CD4-positive, CD25-positive, alpha-beta regulatory T cell (primary cell): ENCODE data around the gene NRK. TPM values are rescaled to one million over a fixed set of nuclear protein-coding genes. Genes with fewer than 3 reads are reported as not detected.
"Not testable (repeated sequence)": the region's sequence is repeated elsewhere in the genome, so short reads cannot be mapped to it uniquely, and the experiment has no call there.

Experiments used
- ATAC-seq, 2 donors: fragments of 150-1000 bp; cut with Tn5 transposase; one replicate each; pipeline ENCODE4 v1.10.0; 2021; ENCODE audit warnings: low read depth in 2 of 2, moderate number of reproducible peaks in 2 of 2, moderate library complexity in 1 of 2
- DNase-seq, 3 donors: peaks; one replicate each; pipeline versions ENCODE4 v3.0.0 to v3.0.0-alpha.2; 2012 to 2022; ENCODE audit warnings: mixed read lengths in 1 of 3
- H3K27ac ChIP-seq: one replicate; pipeline ENCODE4 v1.7.0; 2013; ENCODE audit warnings: mild to moderate bottlenecking, low read length; ENCODE audit not compliant: insufficient read depth, poor library complexity, severe bottlenecking
- H3K27me3 ChIP-seq: one replicate; pipeline ENCODE4 v1.7.0; 2013; ENCODE audit warnings: low read length; ENCODE audit not compliant: control insufficient read depth, insufficient read depth
- H3K36me3 ChIP-seq: one replicate; pipeline ENCODE4 v1.7.0; 2013; ENCODE audit warnings: mild to moderate bottlenecking, low read length, moderate library complexity; ENCODE audit not compliant: control insufficient read depth, insufficient read depth
- H3K4me1 ChIP-seq: 2 replicates; pipeline ENCODE4 v1.7.0; 2013; ENCODE audit warnings: mild to moderate bottlenecking, low read length; ENCODE audit not compliant: insufficient read depth, control insufficient read depth, poor library complexity, severe bottlenecking
- H3K4me3 ChIP-seq: one replicate; pipeline ENCODE4 v1.7.0; 2013; ENCODE audit warnings: low read depth, mild to moderate bottlenecking, low read length, moderate library complexity
- H3K9me3 ChIP-seq, 2 experiments: 1 replicate in 1 of 2; 2 replicates in 1 of 2; pipeline ENCODE4 v1.7.0; 2013; ENCODE audit warnings: low read length in 2 of 2, mild to moderate bottlenecking in 1 of 2, moderate library complexity in 1 of 2; ENCODE audit not compliant: control insufficient read depth in 2 of 2
- H3K27ac Mint-ChIP-seq, 3 donors: one replicate each; pipeline ENCODE4 v1.8.0; 2020 to 2022; ENCODE audit warnings: mild to moderate bottlenecking in 3 of 3, mixed read lengths in 3 of 3, moderate library complexity in 2 of 3
- H3K27me3 Mint-ChIP-seq: one replicate; pipeline ENCODE4 v1.8.0; 2022; ENCODE audit warnings: mild to moderate bottlenecking, mixed read lengths
- H3K36me3 Mint-ChIP-seq: one replicate; pipeline ENCODE4 v1.8.0; 2020; ENCODE audit warnings: mixed read lengths
- H3K4me1 Mint-ChIP-seq, 4 donors: one replicate each; pipeline ENCODE4 v1.8.0; 2020 to 2022; ENCODE audit warnings: mixed read lengths in 4 of 4, mild to moderate bottlenecking in 1 of 4
- H3K4me3 Mint-ChIP-seq, 4 donors: one replicate each; pipeline ENCODE4 v1.8.0; 2020 to 2022; ENCODE audit warnings: mild to moderate bottlenecking in 4 of 4, mixed read lengths in 4 of 4, moderate library complexity in 3 of 4
- H3K9me3 Mint-ChIP-seq, 7 donors: one replicate each; pipeline ENCODE4 v1.8.0; 2020 to 2022; ENCODE audit warnings: mixed read lengths in 7 of 7, mild to moderate bottlenecking in 3 of 7, moderate library complexity in 2 of 7
- polyA plus RNA-seq, 4 donors: library from polyadenylated mRNA; unstranded; fragments of 300-500 nt; fragmentation: Illumina TruSeq; gene quantifications; one replicate each; pipeline ENCODE4 v1.2.3, GENCODE V29; 2021
- total RNA-seq: library from RNA; stranded (reverse); gene quantifications from one replicate; pipeline ENCODE4 v1.2.3, GENCODE V29; 2022

The NRK gene
- total RNA-seq (not detected), polyA plus RNA-seq (not detected)

GRCh38 chrX:105822138-105823091, at the start of gene NRK:
TSS of gene NRK (plus strand) at chrX:105822539. CDS start at chrX:105822846, 307 bp downstream.
- no peak for ATAC-seq

GRCh38 chrX:105773801-105774200, 48.5 kb upstream of the NRK start:
- no peaks in the 10 kb centered on the region for H3K27me3 ChIP-seq
- Mint-ChIP-seq H3K4me1 (no peaks in the 10 kb centered on the region), H3K4me3 (no peak overlapping the region), H3K36me3 (no peaks in the 10 kb centered on the region), H3K27ac (no peak overlapping the region), H3K9me3 (peaks cover 0 to 5% (median 0%) of the 10 kb centered on the region in 7 donors), H3K27me3 (no peaks in the 10 kb centered on the region)
- H3K27ac ChIP-seq: no peak overlapping the region
- no peak for DNase-seq
- H3K36me3 ChIP-seq: no peaks in the 10 kb centered on the region
- H3K4me3 ChIP-seq: no peak overlapping the region
- H3K4me1 ChIP-seq: no peaks in the 10 kb centered on the region
- no peak for ATAC-seq
- H3K9me3 ChIP-seq: no peaks in the 10 kb centered on the region

More at GRCh38 chrX:105822138-105823091, at the start of gene NRK:
- no peak for DNase-seq
- Histone ChIP-seq H3K27me3 (no peaks in the 10 kb centered on the region), H3K27ac (no peak within 1 kb of the TSS), H3K4me3 (no peak within 1 kb of the TSS), H3K36me3 (no peaks in the 10 kb centered on the region), H3K4me1 (no peaks in the 10 kb centered on the region), H3K9me3 (no peaks in the 10 kb centered on the region)
- peaks cover 3% of the 10 kb centered on the region for H3K36me3 Mint-ChIP-seq
- H3K27me3 Mint-ChIP-seq: peaks cover 4% of the 10 kb centered on the region
- H3K27ac Mint-ChIP-seq: no peak within 1 kb of the TSS
- peaks cover 0 to 4% (median 0%) of the 10 kb centered on the region in 4 donors for H3K4me1 Mint-ChIP-seq
- no peak within 1 kb of the TSS for H3K4me3 Mint-ChIP-seq
- H3K9me3 Mint-ChIP-seq: peaks cover 0 to 3% (median 0%) of the 10 kb centered on the region in 7 donors

- Histone ChIP-seq H3K27ac (no peak overlapping the region), H3K4me3 (no peak overlapping the region), H3K9me3 (no peaks in the 10 kb centered on the region), H3K36me3 (no peaks in the 10 kb centered on the region), H3K4me1 (no peaks in the 10 kb centered on the region), H3K27me3 (no peaks in the 10 kb centered on the region)
- peaks cover 0 to 6% (median 0%) of the 10 kb centered on the region in 7 donors for H3K9me3 Mint-ChIP-seq
- no peak for DNase-seq
- H3K36me3 Mint-ChIP-seq: no peaks in the 10 kb centered on the region
- no peak overlapping the region for H3K4me3 Mint-ChIP-seq
- H3K27ac Mint-ChIP-seq: no peak overlapping the region
- ATAC-seq: no peak
- no peaks in the 10 kb centered on the region for H3K4me1 Mint-ChIP-seq
- H3K27me3 Mint-ChIP-seq: no peaks in the 10 kb centered on the region
Measured at GRCh38 chrX:105775679-105776078, 46.7 kb upstream of the NRK start.

GRCh38 chrX:105781804-105782203, 40.5 kb upstream of the NRK start:
- Histone ChIP-seq H3K27ac (no peak overlapping the region), H3K27me3 (no peaks in the 10 kb centered on the region), H3K4me3 (no peak overlapping the region), H3K9me3 (no peaks in the 10 kb centered on the region), H3K4me1 (no peaks in the 10 kb centered on the region), H3K36me3 (no peaks in the 10 kb centered on the region)
- H3K27me3 Mint-ChIP-seq: no peaks in the 10 kb centered on the region
- no peak for DNase-seq
- H3K4me1 Mint-ChIP-seq: no peaks in the 10 kb centered on the region
- no peak overlapping the region for H3K27ac Mint-ChIP-seq
- peaks cover 0 to 3% (median 0%) of the 10 kb centered on the region in 7 donors for H3K9me3 Mint-ChIP-seq
- no peaks in the 10 kb centered on the region for H3K36me3 Mint-ChIP-seq
- no peak for ATAC-seq
- no peak overlapping the region for H3K4me3 Mint-ChIP-seq

- not testable (repeated sequence) for H3K9me3 Mint-ChIP-seq
Measured at GRCh38 chrX:105796877-105797276, 25.5 kb upstream of the NRK start.

GRCh38 chrX:105803891-105804290, 18.4 kb upstream of the NRK start:
- Histone ChIP-seq H3K4me1 (no peaks in the 10 kb centered on the region), H3K36me3 (no peaks in the 10 kb centered on the region), H3K27me3 (no peaks in the 10 kb centered on the region), H3K4me3 (no peak overlapping the region), H3K27ac (no peak overlapping the region), H3K9me3 (no peaks in the 10 kb centered on the region)
- ATAC-seq: no peak
- no peaks in the 10 kb centered on the region for H3K4me1 Mint-ChIP-seq
- no peaks in the 10 kb centered on the region for H3K27me3 Mint-ChIP-seq
- no peak overlapping the region for H3K27ac Mint-ChIP-seq
- no peak overlapping the region for H3K4me3 Mint-ChIP-seq
- no peak for DNase-seq
- no peaks in the 10 kb centered on the region for H3K36me3 Mint-ChIP-seq
- H3K9me3 Mint-ChIP-seq: peaks cover 0 to 12% (median 2%) of the 10 kb centered on the region in 7 donors

More at GRCh38 chrX:105796877-105797276, 25.5 kb upstream of the NRK start:
- not testable (repeated sequence) for H3K36me3 ChIP-seq, H3K27me3 Mint-ChIP-seq, H3K27me3 ChIP-seq, ATAC-seq, H3K4me1 Mint-ChIP-seq, H3K27ac Mint-ChIP-seq, H3K4me3 Mint-ChIP-seq, H3K36me3 Mint-ChIP-seq, H3K4me3 ChIP-seq, DNase-seq, H3K9me3 ChIP-seq, H3K4me1 ChIP-seq, H3K27ac ChIP-seq

- H3K27me3 ChIP-seq, H3K4me3 Mint-ChIP-seq, H3K36me3 Mint-ChIP-seq, H3K27ac ChIP-seq, DNase-seq, H3K4me1 Mint-ChIP-seq, ATAC-seq, H3K9me3 ChIP-seq, H3K27ac Mint-ChIP-seq, H3K4me1 ChIP-seq, H3K27me3 Mint-ChIP-seq, H3K4me3 ChIP-seq, H3K36me3 ChIP-seq: not testable (repeated sequence)
- H3K9me3 Mint-ChIP-seq: peaks cover 0 to 12% (median 2%) of the 10 kb centered on the region in 7 donors
Measured at GRCh38 chrX:105805655-105806054, 16.7 kb upstream of the NRK start.

GRCh38 chrX:105816517-105816916, 5.8 kb upstream of the NRK start:
- Histone ChIP-seq H3K36me3 (no peaks in the 10 kb centered on the region), H3K4me3 (no peak overlapping the region), H3K27me3 (no peaks in the 10 kb centered on the region), H3K4me1 (no peaks in the 10 kb centered on the region), H3K27ac (no peak overlapping the region), H3K9me3 (no peaks in the 10 kb centered on the region)
- DNase-seq: no peak
- Mint-ChIP-seq H3K4me3 (no peak overlapping the region), H3K4me1 (peaks cover 0 to 4% (median 0%) of the 10 kb centered on the region in 4 donors), H3K9me3 (peaks cover 0 to 4% (median 0%) of the 10 kb centered on the region in 7 donors), H3K36me3 (peaks cover 3% of the 10 kb centered on the region), H3K27ac (no peak overlapping the region), H3K27me3 (peaks cover 4% of the 10 kb centered on the region)
- ATAC-seq: no peak
